ENCODE results near the gene NREP.

The NREP gene

DNA sequence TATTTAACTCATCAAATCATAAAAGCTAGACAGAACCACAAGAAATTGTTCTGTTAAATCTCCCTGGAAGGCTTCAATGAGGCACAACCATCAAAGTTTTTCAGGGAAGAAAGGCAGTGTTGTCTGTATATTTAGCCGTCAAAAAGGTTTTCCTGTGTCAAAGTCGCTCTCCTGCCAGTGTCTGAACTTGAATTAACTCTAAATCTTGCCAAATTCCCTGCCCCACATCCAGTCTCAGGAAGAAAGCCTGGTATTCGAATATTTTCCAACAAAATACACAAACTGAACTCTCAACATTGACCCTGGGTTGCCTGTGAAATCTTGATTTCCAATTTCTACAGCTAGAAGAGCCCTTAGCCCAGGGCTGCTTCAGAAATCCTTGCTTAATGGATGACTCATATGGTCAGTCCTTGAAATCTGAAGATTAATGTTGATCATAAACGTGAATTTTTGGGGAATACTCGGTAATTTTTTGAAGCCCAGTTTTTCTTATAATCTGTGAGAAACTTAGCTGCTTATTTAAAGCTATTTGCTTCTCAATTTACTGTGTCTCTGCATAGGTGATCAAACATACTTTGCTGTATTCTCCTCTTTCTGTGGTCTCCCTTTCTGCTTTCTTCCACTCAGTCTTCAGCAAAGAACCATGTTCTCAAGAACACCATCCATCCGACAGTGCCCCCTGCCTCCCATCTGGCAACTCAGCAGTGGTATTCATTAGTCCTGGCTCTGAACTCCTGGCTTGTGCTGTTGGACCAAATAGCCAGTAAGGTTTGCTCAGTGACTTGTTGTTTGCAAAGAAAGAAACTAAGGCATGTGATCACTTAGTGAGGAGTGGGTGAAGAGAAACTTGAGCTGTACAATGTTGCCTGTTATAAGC is 58.9 kb downstream of the NREP start:
- Mint-ChIP-seq H3K4me1 (peaks cover 20% of the 10 kb centered on the region), H3K27me3 (ENCODE audit: low read depth) (no peaks in the 10 kb centered on the region), H3K27ac (peak overlapping the region; percentile 2 to 75 (median 42)), H3K36me3 (ENCODE audit: low read depth) (peaks cover 4% of the 10 kb centered on the region), H3K4me3 (no peak overlapping the region), H3K9me3 (no peaks in the 10 kb centered on the region)
- TF ChIP-seq CTCF (IDR thresholded peaks at IDR 0.05; ENCODE audit: unreplicated experiment in 3 of 3): no peak

- no peak overlapping the region for H3K4me3 Mint-ChIP-seq
- no peaks in the 10 kb centered on the region for H3K36me3 Mint-ChIP-seq (ENCODE audit: low read depth)
- H3K4me1 Mint-ChIP-seq: peaks cover 26% of the 10 kb centered on the region
- H3K27ac Mint-ChIP-seq: peak overlapping the region; percentile 2 to 42 (median 38)
- no peak for TF ChIP-seq CTCF (IDR thresholded peaks at IDR 0.05; ENCODE audit: unreplicated experiment in 3 of 3)
- H3K9me3 Mint-ChIP-seq: no peaks in the 10 kb centered on the region
- no peaks in the 10 kb centered on the region for H3K27me3 Mint-ChIP-seq (ENCODE audit: low read depth)
These were observed 59.8 kb downstream of the NREP start for GRCh38 chr5:111697215-111697614.

- H3K4me1 Mint-ChIP-seq: peaks cover 26% of the 10 kb centered on the region
- TF ChIP-seq CTCF (IDR thresholded peaks at IDR 0.05; ENCODE audit: unreplicated experiment in 3 of 3): no peak
- no peaks in the 10 kb centered on the region for H3K36me3 Mint-ChIP-seq (ENCODE audit: low read depth)
- H3K4me3 Mint-ChIP-seq: no peak overlapping the region
- H3K27ac Mint-ChIP-seq: peak overlapping the region in 2 of 3 experiments; percentile 38 to 49
- H3K27me3 Mint-ChIP-seq (ENCODE audit: low read depth): no peaks in the 10 kb centered on the region
- no peaks in the 10 kb centered on the region for H3K9me3 Mint-ChIP-seq
These were observed 61.0 kb downstream of the NREP start for GRCh38 chr5:111695991-111696390.

DNA sequence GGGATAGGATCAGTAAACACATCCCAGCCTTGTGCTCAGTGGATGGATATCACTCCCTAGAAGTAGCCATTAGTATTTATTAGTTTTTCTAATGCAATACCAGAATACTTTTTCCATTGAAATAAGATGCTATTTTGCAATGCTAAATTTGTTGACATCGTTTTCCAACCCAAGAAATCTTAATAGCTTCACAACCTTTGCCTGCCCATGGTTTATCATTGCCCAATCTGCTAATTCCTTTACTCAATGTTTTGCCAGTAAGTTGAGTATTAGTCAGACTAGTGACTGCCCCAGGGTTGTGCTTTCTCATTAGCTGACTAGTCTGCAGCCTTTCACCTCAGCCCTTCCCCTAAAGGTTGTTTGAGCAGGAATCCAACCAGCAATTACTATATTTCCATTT is 62.9 kb downstream of the NREP start:
- Mint-ChIP-seq H3K27ac (peak overlapping the region in 1 of 3 experiments; percentile 61), H3K36me3 (ENCODE audit: low read depth) (no peaks in the 10 kb centered on the region), H3K4me3 (no peak overlapping the region), H3K27me3 (ENCODE audit: low read depth) (no peaks in the 10 kb centered on the region), H3K9me3 (no peaks in the 10 kb centered on the region), H3K4me1 (peaks cover 32% of the 10 kb centered on the region)
- no peak for TF ChIP-seq CTCF (IDR thresholded peaks at IDR 0.05; ENCODE audit: unreplicated experiment in 3 of 3)

- Mint-ChIP-seq H3K4me1 (peaks cover 23% of the 10 kb centered on the region), H3K36me3 (ENCODE audit: low read depth) (no peaks in the 10 kb centered on the region), H3K9me3 (no peaks in the 10 kb centered on the region), H3K27me3 (ENCODE audit: low read depth) (no peaks in the 10 kb centered on the region), H3K27ac (no peak overlapping the region), H3K4me3 (no peak overlapping the region)
- TF ChIP-seq CTCF (IDR thresholded peaks at IDR 0.05; ENCODE audit: unreplicated experiment in 3 of 3): no peak
These were observed 65.1 kb downstream of the NREP start for GRCh38 chr5:111691914-111692313.

- H3K4me3 Mint-ChIP-seq: no peak overlapping the region
- no peaks in the 10 kb centered on the region for H3K27me3 Mint-ChIP-seq (ENCODE audit: low read depth)
- no peak overlapping the region for H3K27ac Mint-ChIP-seq
- H3K9me3 Mint-ChIP-seq: no peaks in the 10 kb centered on the region
- no peak for TF ChIP-seq CTCF (IDR thresholded peaks at IDR 0.05; ENCODE audit: unreplicated experiment in 3 of 3)
- H3K4me1 Mint-ChIP-seq: peaks cover 21% of the 10 kb centered on the region
- no peaks in the 10 kb centered on the region for H3K36me3 Mint-ChIP-seq (ENCODE audit: low read depth)
These were observed 65.5 kb downstream of the NREP start for GRCh38 chr5:111691508-111691907.

All from nephron (organoid).